PC-3 (cell line): Measurements from ENCODE around the gene MAD1L1. TPM values are rescaled to one million over a fixed set of nuclear protein-coding genes. Genes with fewer than 3 reads are reported as not detected.

ENCODE experiments used
- ATAC-seq: fragments of 200-7000 bp; cut with Tn5 transposase; 2 replicates; pipeline ENCODE4 v1.9.1; 2020; ENCODE audit warnings: mild to moderate bottlenecking, moderate library complexity
- BruUV-seq: library from RNA; stranded (reverse); fragments of 400-500 nt; replicated peaks from 2 replicates; lab custom pipeline; 2021; lab: Mats Ljungman, UMichigan
- CTCF ChIA-PET: fragments of 300-600 bp; sonication (Branson Sonifier 250); formaldehyde crosslinking; loops from one replicate; lab custom pipeline; 2022; ENCODE audit warnings: antibody characterized with exemption; lab: Charles Lee
- POLR2A ChIA-PET: fragments of 300-600 bp; sonication (Branson Sonifier 250); formaldehyde crosslinking; loops from one replicate; lab custom pipeline; 2022; ENCODE audit warnings: antibody characterized with exemption; ENCODE audit not compliant: unreplicated experiment; lab: Charles Lee
- DNase-seq: peaks from one replicate; pipeline ENCODE4 v3.0.0-alpha.2; 2015
- H2AFZ ChIP-seq: fragments of 300-600 bp; sonication (generic); 2 replicates; pipeline ENCODE4 v1.6.0; 2016; ENCODE audit warnings: antibody characterized with exemption, low read length
- H3F3A ChIP-seq: fragments of 300-600 bp; sonication (generic); one replicate; pipeline ENCODE4 v1.6.0; 2017; ENCODE audit warnings: antibody characterized with exemption, low read length, control low read depth, mild to moderate bottlenecking; ENCODE audit not compliant: unreplicated experiment
- H3K27ac ChIP-seq: fragments of 300-600 bp; sonication (generic); 2 replicates; pipeline ENCODE4 v1.5.1; 2016; ENCODE audit warnings: mild to moderate bottlenecking, low read length
- H3K27me3 ChIP-seq: fragments of 300-600 bp; sonication (generic); 2 replicates; pipeline ENCODE4 v1.6.1; 2016; ENCODE audit warnings: low read length, mixed read lengths
- H3K36me3 ChIP-seq: fragments of 300-600 bp; sonication (generic); 2 replicates; pipeline ENCODE4 v1.6.1; 2016; ENCODE audit warnings: low read depth, mixed run types, low read length, mixed read lengths
- H3K4me1 ChIP-seq: fragments of 300-600 bp; sonication (generic); 2 replicates; pipeline ENCODE4 v1.5.1; 2016; ENCODE audit warnings: low read length; ENCODE audit not compliant: insufficient read depth
- H3K4me2 ChIP-seq: fragments of 300-600 bp; sonication (generic); 2 replicates; pipeline ENCODE4 v1.6.0; 2016; ENCODE audit warnings: low read length
- H3K4me3 ChIP-seq: fragments of 300-600 bp; sonication (generic); 2 replicates; pipeline ENCODE4 v1.5.1; 2016; ENCODE audit warnings: mild to moderate bottlenecking, low read length, mixed read lengths
- H3K79me2 ChIP-seq: fragments of 300-600 bp; sonication (generic); 2 replicates; pipeline ENCODE4 v1.6.1; 2017; ENCODE audit warnings: low read length, mixed read lengths
- H3K9ac ChIP-seq: fragments of 300-600 bp; sonication (generic); 2 replicates; pipeline ENCODE4 v1.6.0; 2016; ENCODE audit warnings: mild to moderate bottlenecking, low read length
- H3K9me2 ChIP-seq: fragments of 300-600 bp; sonication (generic); replicated peaks from 2 replicates; pipeline ENCODE4 v1.6.1; 2016; ENCODE audit warnings: mixed run types, low read length, mixed read lengths
- H3K9me3 ChIP-seq: fragments of 300-600 bp; sonication (generic); 2 replicates; pipeline ENCODE4 v1.6.1; 2016; ENCODE audit warnings: low read length, mixed read lengths
- H4K20me1 ChIP-seq: fragments of 300-600 bp; sonication (generic); 2 replicates; pipeline ENCODE4 v1.6.1; 2016; ENCODE audit warnings: low read length, mixed read lengths
- EZH2 ChIP-seq: fragments of 300-600 bp; sonication (generic); IDR thresholded peaks from one replicate; pipeline ENCODE4 v1.6.1; 2017; ENCODE audit warnings: antibody characterized with exemption, mild to moderate bottlenecking, low read length; ENCODE audit not compliant: unreplicated experiment
- EZH2phosphoT487 ChIP-seq: fragments of 300-600 bp; sonication (generic); IDR thresholded peaks from 2 replicates; pipeline ENCODE4 v1.6.1; 2018; ENCODE audit warnings: mild to moderate bottlenecking, antibody characterized with exemption, low read length, borderline replicate concordance
- intact Hi-C: fragments of 100-400 bp; cut with micrococcal nuclease; formaldehyde crosslinking; loops from 2 replicates; pipeline ENCODE4 v1.9.0; 2023
- total RNA-seq: library from RNA; depleted of rRNA; stranded (reverse); fragments of >200 nt; gene quantifications from 2 replicates; pipeline ENCODE4 v1.2.3, GENCODE V29; 2014
- TF ChIP-seq, protein P1 (sequence below): fragments of 300-600 bp; sonication (generic); conservative IDR thresholded peaks from 2 replicates; pipeline ENCODE4 v1.5.1; 2017; ENCODE audit warnings: antibody characterized with exemption, low read depth, mild to moderate bottlenecking, low read length

The MAD1L1 gene
- total RNA-seq, 1 experiment from 2014 or later: 88.4 TPM

DNA sequence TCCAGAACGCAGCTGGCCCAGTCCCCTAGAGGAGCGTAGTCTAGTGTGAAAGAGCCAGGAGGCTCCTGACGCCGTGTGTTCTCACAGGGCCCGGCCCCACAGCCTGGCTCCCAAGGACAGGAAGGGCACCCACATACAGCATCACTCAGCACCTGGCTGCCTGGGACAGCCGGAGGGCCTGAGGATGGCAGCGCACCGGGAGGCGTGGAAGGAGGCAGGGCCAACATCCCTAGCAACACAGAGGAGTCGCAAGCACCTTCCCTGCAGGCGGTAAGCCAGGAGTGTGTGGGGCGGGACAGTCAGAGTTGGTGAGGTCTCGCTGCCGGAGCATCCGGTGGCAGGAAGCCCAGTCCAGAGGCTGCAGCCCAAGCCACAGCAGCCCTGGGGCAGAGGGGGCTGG is 125.8 kb downstream of the MAD1L1 start:
- H3K9me3 ChIP-seq: no peaks in the 10 kb centered on the region
- H3K4me1 ChIP-seq: peaks cover 21% of the 10 kb centered on the region
- H3K9ac ChIP-seq: no peak overlapping the region
- ChIA-PET CTCF (no interaction called here), POLR2A (interaction anchor here (0.5 kb wide), 1 partner anchor 88 kb away, joined by 3 read pairs; no protein-coding TSS in a partner anchor)
- H3K27me3 ChIP-seq: no peaks in the 10 kb centered on the region
- DNase-seq (peak; percentile 52), ATAC-seq (peak; percentile 14)
- no peaks in the 10 kb centered on the region for H3F3A ChIP-seq
- TF ChIP-seq, protein P1, sequence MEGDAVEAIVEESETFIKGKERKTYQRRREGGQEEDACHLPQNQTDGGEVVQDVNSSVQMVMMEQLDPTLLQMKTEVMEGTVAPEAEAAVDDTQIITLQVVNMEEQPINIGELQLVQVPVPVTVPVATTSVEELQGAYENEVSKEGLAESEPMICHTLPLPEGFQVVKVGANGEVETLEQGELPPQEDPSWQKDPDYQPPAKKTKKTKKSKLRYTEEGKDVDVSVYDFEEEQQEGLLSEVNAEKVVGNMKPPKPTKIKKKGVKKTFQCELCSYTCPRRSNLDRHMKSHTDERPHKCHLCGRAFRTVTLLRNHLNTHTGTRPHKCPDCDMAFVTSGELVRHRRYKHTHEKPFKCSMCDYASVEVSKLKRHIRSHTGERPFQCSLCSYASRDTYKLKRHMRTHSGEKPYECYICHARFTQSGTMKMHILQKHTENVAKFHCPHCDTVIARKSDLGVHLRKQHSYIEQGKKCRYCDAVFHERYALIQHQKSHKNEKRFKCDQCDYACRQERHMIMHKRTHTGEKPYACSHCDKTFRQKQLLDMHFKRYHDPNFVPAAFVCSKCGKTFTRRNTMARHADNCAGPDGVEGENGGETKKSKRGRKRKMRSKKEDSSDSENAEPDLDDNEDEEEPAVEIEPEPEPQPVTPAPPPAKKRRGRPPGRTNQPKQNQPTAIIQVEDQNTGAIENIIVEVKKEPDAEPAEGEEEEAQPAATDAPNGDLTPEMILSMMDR: no peak
- no peak for TF ChIP-seq EZH2
- no peak for TF ChIP-seq EZH2phosphoT487
- no peak overlapping the region for H3K4me2 ChIP-seq
- H3K4me3 ChIP-seq: no peak overlapping the region
- no peaks in the 10 kb centered on the region for H3K9me2 ChIP-seq
- intact Hi-C loops: no loop called here
- no peaks in the 10 kb centered on the region for H4K20me1 ChIP-seq
- H3K79me2 ChIP-seq: peaks cover 9% of the 10 kb centered on the region
- H3K36me3 ChIP-seq: no peaks in the 10 kb centered on the region
- no TSS peak for BruUV-seq
- no peak overlapping the region for H2AFZ ChIP-seq
- H3K27ac ChIP-seq: no peak overlapping the region

DNA sequence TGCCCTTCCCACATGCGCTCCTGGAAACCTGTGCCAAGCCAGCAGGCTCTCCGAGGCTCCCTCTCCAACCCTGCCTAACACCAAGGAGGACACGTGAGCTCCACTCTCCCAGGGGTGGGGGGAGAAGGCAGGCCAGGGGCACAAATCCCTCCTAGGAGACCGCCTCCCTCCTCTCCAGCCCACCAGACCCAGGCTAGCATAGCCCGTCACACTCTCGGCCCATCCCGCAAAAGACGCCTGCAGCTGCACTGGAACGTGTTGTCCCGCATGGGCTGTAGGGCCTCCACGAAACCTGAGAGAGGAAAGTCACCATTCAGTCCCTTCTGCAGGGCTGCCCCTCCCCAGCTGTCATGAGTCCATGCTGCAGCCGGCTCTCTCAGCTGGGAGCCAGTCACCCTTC is 126.3 kb downstream of the MAD1L1 start:
- Histone ChIP-seq H3K4me2 (no peak overlapping the region), H2AFZ (no peak overlapping the region), H4K20me1 (no peaks in the 10 kb centered on the region), H3K9me2 (no peaks in the 10 kb centered on the region), H3K27ac (no peak overlapping the region), H3K27me3 (no peaks in the 10 kb centered on the region), H3K79me2 (peaks cover 9% of the 10 kb centered on the region), H3F3A (no peaks in the 10 kb centered on the region), H3K4me1 (peaks cover 20% of the 10 kb centered on the region), H3K4me3 (no peak overlapping the region), H3K36me3 (no peaks in the 10 kb centered on the region), H3K9ac (no peak overlapping the region), H3K9me3 (no peaks in the 10 kb centered on the region)
- intact Hi-C loops: no loop called here
- DNase-seq (no peak), ATAC-seq (no peak)
- TF ChIP-seq EZH2phosphoT487 (no peak), EZH2 (no peak)
- TF ChIP-seq, protein P1: no peak
- ChIA-PET POLR2A (interaction anchor here (0.5 kb wide), 1 partner anchor 88 kb away, joined by 3 read pairs; no protein-coding TSS in a partner anchor), CTCF (no interaction called here)
- BruUV-seq: no TSS peak

DNA sequence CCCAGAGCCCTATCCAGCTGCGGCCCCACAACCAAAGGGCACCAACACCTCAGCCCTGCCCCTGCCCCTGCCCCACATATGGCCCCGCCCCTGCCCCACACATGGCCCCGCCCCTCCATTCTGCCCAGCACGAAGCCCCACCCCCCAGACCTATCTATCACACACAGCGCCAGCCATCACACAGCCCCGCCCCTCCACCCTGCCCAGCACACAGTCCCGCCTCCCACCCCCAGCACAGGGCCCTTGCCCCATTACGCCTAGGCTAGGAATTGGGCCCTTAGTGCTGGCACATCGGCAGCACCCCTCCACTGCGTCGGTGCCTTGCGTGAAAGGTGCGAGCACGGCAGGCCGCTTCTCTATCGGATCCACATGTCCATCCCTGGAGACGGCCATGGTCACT is 126.8 kb downstream of the MAD1L1 start:
- H3K36me3 ChIP-seq: no peaks in the 10 kb centered on the region
- H4K20me1 ChIP-seq: no peaks in the 10 kb centered on the region
- no peak overlapping the region for H3K4me3 ChIP-seq
- DNase-seq: no peak
- no peak overlapping the region for H2AFZ ChIP-seq
- H3K9me2 ChIP-seq: no peaks in the 10 kb centered on the region
- H3K4me1 ChIP-seq: peaks cover 15% of the 10 kb centered on the region
- H3K79me2 ChIP-seq: peaks cover 9% of the 10 kb centered on the region
- H3K27me3 ChIP-seq: no peaks in the 10 kb centered on the region
- intact Hi-C loops: no loop called here
- H3K4me2 ChIP-seq: no peak overlapping the region
- ChIA-PET POLR2A (no interaction called here), CTCF (no interaction called here)
- no peak overlapping the region for H3K27ac ChIP-seq
- no peak for ATAC-seq
- no peaks in the 10 kb centered on the region for H3K9me3 ChIP-seq
- BruUV-seq: no TSS peak
- no peaks in the 10 kb centered on the region for H3F3A ChIP-seq
- TF ChIP-seq, protein P1: no peak
- no peak for TF ChIP-seq EZH2phosphoT487
- no peak for TF ChIP-seq EZH2
- no peak overlapping the region for H3K9ac ChIP-seq
